ENCODE data around the gene TENM4. TPM values are rescaled to one million over a fixed set of nuclear protein-coding genes. Genes with fewer than 3 reads are reported as not detected.

TENM4 gene
- total and polyA plus RNA-seq, 2 of the 13 experiments (the other 11 are each of a cell fraction or from before 2014, with no cell fraction given) = not detected

- no peak for TF ChIP-seq AGO1 (IDR thresholded peaks at IDR 0.05; ENCODE audit: low read depth, low read length, poor library complexity, severe bottlenecking)
- TF ChIP-seq ZNF841 (CRISPR knock-in tag; IDR thresholded peaks at IDR 0.05; ENCODE audit: borderline replicate concordance) = no peak
- no peak for TF ChIP-seq HIVEP1 (CRISPR knock-in tag; IDR thresholded peaks at IDR 0.05)
- TF ChIP-seq MAF1 (CRISPR knock-in tag; IDR thresholded peaks at IDR 0.05; ENCODE audit: borderline replicate concordance) = no peak
Observed at GRCh38 chr11:79396001-79396400, 44.8 kb downstream of the TENM4 start (continued).

- H3K4me3 ChIP-seq (replicated peaks in 1 of 3; ENCODE audit: insufficient read depth in 1 of 3, low read depth in 2 of 3, low read length in 3 of 3) = no peak overlapping the region
- no peaks in the 10 kb centered on the region for H3K79me2 ChIP-seq (ENCODE audit: insufficient read depth, low read length)
- H3K36me3 ChIP-seq (replicated peaks in 1 of 2; ENCODE audit: control insufficient read depth in 1 of 2, insufficient read depth in 2 of 2, low read length in 2 of 2) = no peaks in the 10 kb centered on the region
- FAIRE-seq (no peak), ATAC-seq (peak; percentile 59), DNase-seq (ENCODE audit: low spot score) (no peak)
- H3K4me1 ChIP-seq (ENCODE audit: insufficient read depth, low read length) = no peaks in the 10 kb centered on the region
- ChIA-PET POLR2A (no interaction called here), CTCF (ENCODE audit: low intra/inter-chr PET ratio, low total read pairs) (no interaction called here)
- no peaks in the 10 kb centered on the region for H4K20me1 ChIP-seq (ENCODE audit: insufficient read depth, low read length)
- H3K27me3 ChIP-seq (ENCODE audit: control insufficient read depth in 1 of 2, insufficient read depth in 2 of 2, low read length in 2 of 2) = no peaks in the 10 kb centered on the region
- no peak overlapping the region for H3K4me2 ChIP-seq (ENCODE audit: low read depth, low read length)
- H2AFZ ChIP-seq (ENCODE audit: low read length) = no peak overlapping the region
- H3K9me3 ChIP-seq (ENCODE audit: low read length) = no peaks in the 10 kb centered on the region
- BruUV-seq (replicated peaks) = no TSS peak
- 15% methylated on average over 9 of the region's 9 CpGs for WGBS (ENCODE audit: low lambda C conversion rate)
- H3K27ac ChIP-seq (ENCODE audit: extremely low read length, insufficient read depth, low read length) = no peak overlapping the region
- in situ Hi-C loops (cut with HindIII; ENCODE audit: extremely low pct_ligation_motif_present, low pct_unique_long_range_greater_than_20kb) = no loop called here
- intact Hi-C loops (cut with micrococcal nuclease; ENCODE audit: unreplicated experiment) = no loop called here
- H3K9ac ChIP-seq (ENCODE audit: insufficient read depth, low read depth, low read length) = no peak overlapping the region
- TF ChIP-seq ZNF646 (CRISPR knock-in tag; IDR thresholded peaks at IDR 0.05) (peak; percentile 36; the same call in 1 of the 2 replicates), ZNF740 (CRISPR knock-in tag; IDR thresholded peaks at IDR 0.05) (no peak), BRCA1 (CRISPR knock-in tag; IDR thresholded peaks at IDR 0.05) (no peak), HIC2 (CRISPR knock-in tag; IDR thresholded peaks at IDR 0.05; ENCODE audit: low read depth) (no peak), ZNF644 (CRISPR knock-in tag; IDR thresholded peaks at IDR 0.05; ENCODE audit: low read depth) (0 out of 2 replicates have a peak, but pooled peaks have one; percentile 37), IRX3 (CRISPR knock-in tag; IDR thresholded peaks at IDR 0.05; ENCODE audit: borderline replicate concordance, low read depth) (no peak)
Observed at GRCh38 chr11:79393362-79394043, 47.3 kb downstream of the TENM4 start.

Data from HepG2 (cell line).